HepG2 (cell line): ENCODE measurements around the gene VWCE. TPM values are rescaled to one million over a fixed set of nuclear protein-coding genes. Genes with fewer than 3 reads are reported as not detected.

Experiments
- ATAC-seq: fragments of 200-7000 bp; cut with Tn5 transposase; 3 replicates; pipeline ENCODE4 v1.9.1; 2020; ENCODE audit warnings: mild to moderate bottlenecking, moderate library complexity
- BruUV-seq: library from RNA; stranded (reverse); fragments of 400-500 nt; replicated peaks from 2 replicates; lab custom pipeline; 2021; lab: Mats Ljungman, UMichigan
- CTCF ChIA-PET: fragments of 300-600 bp; formaldehyde crosslinking; extraction: SDS; loops from one replicate; lab custom pipeline; 2021; ENCODE audit warnings: low total read pairs, inconsistent platforms, low intra/inter-chr PET ratio; lab: Yijun Ruan, JAX
- POLR2A ChIA-PET: fragments of 350-600 bp; sonication (Branson Sonifier 250); formaldehyde crosslinking; loops from one replicate; lab custom pipeline; 2020; ENCODE audit warnings: antibody characterized with exemption, inconsistent platforms; lab: Yijun Ruan, JAX
- DNase-seq: peaks from one replicate; pipeline ENCODE4 v3.0.0-alpha.2; 2015; ENCODE audit warnings: low spot score
- FAIRE-seq: peaks from 3 replicates; lab custom pipeline; 2011; peaks lifted over from hg19 to GRCh38; lab: Jason Lieb, UNC
- H2AFZ ChIP-seq: one replicate; pipeline ENCODE4 v1.6.1; 2011; ENCODE audit warnings: low read length, inconsistent platforms
- H3K27ac ChIP-seq: fragments of 300-600 bp; 3 replicates; pipeline ENCODE4 v1.8.0; 2011; ENCODE audit warnings: mixed run types, mild to moderate bottlenecking, mixed read lengths, low read length, inconsistent platforms; ENCODE audit not compliant: insufficient read depth; ENCODE audit errors: extremely low read length
- H3K27me3 ChIP-seq, 2 experiments: fragments of 200-600 bp in 1 of 2; 2 replicates in 1 of 2; 3 replicates in 1 of 2; pipeline versions ENCODE4 v1.6.0 to v1.8.0; 2011; ENCODE audit warnings: low read length in 2 of 2, mild to moderate bottlenecking in 2 of 2, moderate library complexity in 2 of 2, inconsistent platforms in 1 of 2; ENCODE audit not compliant: insufficient read depth in 2 of 2, control insufficient read depth in 1 of 2
- H3K36me3 ChIP-seq, 2 experiments: fragments of 200-600 bp in 1 of 2; replicated peaks in 1 of 2; 2 replicates in 1 of 2; 3 replicates in 1 of 2; pipeline versions ENCODE4 v1.5.1 to v1.8.0; 2011; ENCODE audit warnings: low read length in 2 of 2, inconsistent platforms in 1 of 2; ENCODE audit not compliant: insufficient read depth in 2 of 2, control insufficient read depth in 1 of 2
- H3K4me1 ChIP-seq: 2 replicates; pipeline ENCODE4 v1.5.1; 2012; ENCODE audit warnings: low read length, inconsistent platforms; ENCODE audit not compliant: insufficient read depth
- H3K4me2 ChIP-seq: 2 replicates; pipeline ENCODE4 v1.6.0; 2011; ENCODE audit warnings: low read depth, low read length, inconsistent platforms
- H3K4me3 ChIP-seq, 3 experiments: fragments of 200-600 bp in 1 of 3; sonication (generic), shearing (Covaris generic) in 1 of 3; replicated peaks in 1 of 3; 2 replicates each; pipeline ENCODE4 v1.5.1; 2011 to 2016; ENCODE audit warnings: low read length in 3 of 3, inconsistent platforms in 2 of 3, low read depth in 2 of 3, mild to moderate bottlenecking in 2 of 3, control low read depth in 1 of 3, mixed read lengths in 1 of 3; ENCODE audit not compliant: insufficient read depth in 1 of 3
- H3K79me2 ChIP-seq: one replicate; pipeline ENCODE4 v1.6.1; 2011; ENCODE audit warnings: low read length, inconsistent platforms; ENCODE audit not compliant: insufficient read depth
- H3K9ac ChIP-seq: 2 replicates; pipeline ENCODE4 v1.6.0; 2011; ENCODE audit warnings: mild to moderate bottlenecking, low read depth, low read length, inconsistent platforms; ENCODE audit not compliant: insufficient read depth
- H3K9me3 ChIP-seq: 2 replicates; pipeline ENCODE4 v1.5.1; 2012; ENCODE audit warnings: mild to moderate bottlenecking, low read length
- H4K20me1 ChIP-seq: 2 replicates; pipeline ENCODE4 v1.6.0; 2011; ENCODE audit warnings: inconsistent platforms, mild to moderate bottlenecking, low read length, moderate library complexity; ENCODE audit not compliant: insufficient read depth
- ATF6 ChIP-seq: sonication (generic); formaldehyde crosslinking; conservative IDR thresholded peaks from 2 replicates; pipeline ENCODE4 v1.4.0; 2020; ENCODE audit warnings: missing genetic modification reagents
- BRD4 ChIP-seq: sonication (generic); formaldehyde crosslinking; IDR thresholded peaks from 2 replicates; pipeline ENCODE4 v1.4.0; 2020; ENCODE audit warnings: missing genetic modification reagents
- FOXC1 ChIP-seq: sonication (generic); formaldehyde crosslinking; IDR thresholded peaks from 2 replicates; pipeline ENCODE4 v1.8.0; 2022; ENCODE audit warnings: mild to moderate bottlenecking, missing genetic modification reagents, borderline replicate concordance
- POGZ ChIP-seq: sonication (generic); formaldehyde crosslinking; IDR thresholded peaks from 2 replicates; pipeline ENCODE4 v1.4.0; 2020; ENCODE audit warnings: mild to moderate bottlenecking, missing genetic modification reagents
- SRSF1 ChIP-seq: fragments of 200-400 bp; formaldehyde crosslinking; optimal IDR thresholded peaks from 2 replicates; pipeline ENCODE3; 2017; ENCODE audit warnings: mild to moderate bottlenecking, low read depth, low read length, moderate library complexity
- SRSF9 ChIP-seq: fragments of 200-400 bp; formaldehyde crosslinking; IDR thresholded peaks from 2 replicates; pipeline ENCODE4 v1.6.1; 2018; ENCODE audit warnings: borderline replicate concordance, mild to moderate bottlenecking, low read depth, low read length; ENCODE audit not compliant: insufficient read depth, poor library complexity, severe bottlenecking
- ZBTB10 ChIP-seq: sonication (generic); formaldehyde crosslinking; IDR thresholded peaks from 2 replicates; pipeline ENCODE4 v1.4.0; 2020; ENCODE audit warnings: missing genetic modification reagents, borderline replicate concordance
- ZBTB43 ChIP-seq: sonication (generic); formaldehyde crosslinking; conservative IDR thresholded peaks from 2 replicates; pipeline ENCODE4 v1.4.0; 2020; ENCODE audit warnings: missing genetic modification reagents
- ZNF180 ChIP-seq: sonication (generic); formaldehyde crosslinking; IDR thresholded peaks from 2 replicates; pipeline ENCODE4 v1.4.0; 2020; ENCODE audit warnings: low read depth, missing genetic modification reagents, borderline replicate concordance
- ZNF556 ChIP-seq: sonication (generic); formaldehyde crosslinking; IDR thresholded peaks from 2 replicates; pipeline ENCODE4 v1.4.0; 2020; ENCODE audit warnings: mild to moderate bottlenecking, missing genetic modification reagents, borderline replicate concordance
- ZNF773 ChIP-seq: sonication (generic); formaldehyde crosslinking; IDR thresholded peaks from 2 replicates; pipeline ENCODE4 v1.4.0; 2020; ENCODE audit warnings: missing genetic modification reagents, borderline replicate concordance
- ZNF850 ChIP-seq: sonication (generic); formaldehyde crosslinking; conservative IDR thresholded peaks from 2 replicates; pipeline ENCODE4 v1.9.0; 2021; ENCODE audit warnings: mild to moderate bottlenecking, missing genetic modification reagents
- ZSCAN30 ChIP-seq: sonication (generic); formaldehyde crosslinking; IDR thresholded peaks from 2 replicates; pipeline ENCODE4 v1.5.0; 2020; ENCODE audit warnings: mild to moderate bottlenecking, missing genetic modification reagents
- WGBS: methylation state at CpG from one replicate; pipeline ENCODE4 v1.1.6; 2017; ENCODE audit warnings: low lambda C conversion rate; 5-methylcytosine and 5-hydroxymethylcytosine counted together
- in situ Hi-C: cut with HindIII; loops from 2 replicates; pipeline ENCODE4 v1.10.0; 2017; ENCODE audit warnings: low pct_unique_long_range_greater_than_20kb; ENCODE audit not compliant: extremely low pct_ligation_motif_present
- intact Hi-C: fragments of 100-400 bp; cut with micrococcal nuclease; formaldehyde crosslinking; loops from one replicate; pipeline ENCODE4 v1.10.0; 2022; ENCODE audit not compliant: unreplicated experiment
- polyA plus RNA-seq, 8 experiments: library from polyadenylated mRNA; depleted of rRNA in 3 of 8; stranded (reverse) in 7 of 8; unstranded in 1 of 8; fragments of >200 nt; fragmentation: Illumina TruSeq in 4 of 8; extraction: Trizol in 4 of 8; gene quantifications; 2 replicates each; pipeline versions ENCODE4 v1.2.1 to v1.2.3, GENCODE V29; 2011 to 2016; ENCODE audit warnings: low read depth in 4 of 8, missing spikeins in 1 of 8, mixed read lengths in 1 of 8; ENCODE audit not compliant: insufficient read depth in 1 of 8
- total RNA-seq, 5 experiments: library from RNA; depleted of rRNA; stranded (reverse); fragments of >200 nt; fragmentation: Illumina TruSeq; extraction: Trizol; gene quantifications; 2 replicates each; pipeline ENCODE4 v1.2.3, GENCODE V29; 2016; ENCODE audit warnings: low read depth in 1 of 5
- TF ChIP-seq, protein P1 (sequence below): sonication (generic); formaldehyde crosslinking; IDR thresholded peaks from 2 replicates; pipeline ENCODE4 v1.4.0; 2020; ENCODE audit warnings: mild to moderate bottlenecking, missing genetic modification reagents
- TF ChIP-seq, protein P2 (sequence below): sonication (generic); formaldehyde crosslinking; IDR thresholded peaks from 2 replicates; pipeline ENCODE4 v1.4.0; 2020; ENCODE audit warnings: mild to moderate bottlenecking, missing genetic modification reagents

The VWCE gene
- total and polyA plus RNA-seq, 2 of the 13 experiments (the other 11 are each of a cell fraction or from before 2014, with no cell fraction given): 27.6 to 58.3 TPM

DNA sequence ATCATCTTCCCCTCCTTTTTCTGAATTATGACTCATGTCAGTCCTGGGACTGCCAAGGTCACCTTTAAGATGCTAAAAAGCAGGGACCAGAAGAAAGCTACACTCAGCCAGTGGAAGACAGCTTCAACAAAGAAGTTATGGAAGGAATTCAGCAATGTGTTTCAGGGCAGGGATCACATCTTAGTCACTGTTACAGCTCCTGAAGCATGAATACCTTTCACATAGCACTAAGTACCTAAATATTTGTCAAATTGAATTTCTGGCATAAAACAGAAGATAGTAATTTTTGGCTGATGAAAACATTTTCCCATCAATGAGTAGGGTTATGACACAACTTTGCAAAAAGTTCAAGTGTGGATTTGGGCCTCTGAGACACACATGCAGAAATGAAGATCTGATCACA is 32.6 kb upstream of the VWCE start (continued):
- TF ChIP-seq POGZ (CRISPR knock-in tag): no peak
- TF ChIP-seq ZNF556 (CRISPR knock-in tag): no peak
- TF ChIP-seq ZNF773 (CRISPR knock-in tag): no peak
- no peak for TF ChIP-seq ATF6 (CRISPR knock-in tag)
- TF ChIP-seq FOXC1: no peak
- no peak for TF ChIP-seq ZNF180
- no peak for TF ChIP-seq SRSF9
- TF ChIP-seq, protein P1, sequence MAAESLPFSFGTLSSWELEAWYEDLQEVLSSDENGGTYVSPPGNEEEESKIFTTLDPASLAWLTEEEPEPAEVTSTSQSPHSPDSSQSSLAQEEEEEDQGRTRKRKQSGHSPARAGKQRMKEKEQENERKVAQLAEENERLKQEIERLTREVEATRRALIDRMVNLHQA: no peak
- TF ChIP-seq, all 625 proteins: peak for 0

DNA sequence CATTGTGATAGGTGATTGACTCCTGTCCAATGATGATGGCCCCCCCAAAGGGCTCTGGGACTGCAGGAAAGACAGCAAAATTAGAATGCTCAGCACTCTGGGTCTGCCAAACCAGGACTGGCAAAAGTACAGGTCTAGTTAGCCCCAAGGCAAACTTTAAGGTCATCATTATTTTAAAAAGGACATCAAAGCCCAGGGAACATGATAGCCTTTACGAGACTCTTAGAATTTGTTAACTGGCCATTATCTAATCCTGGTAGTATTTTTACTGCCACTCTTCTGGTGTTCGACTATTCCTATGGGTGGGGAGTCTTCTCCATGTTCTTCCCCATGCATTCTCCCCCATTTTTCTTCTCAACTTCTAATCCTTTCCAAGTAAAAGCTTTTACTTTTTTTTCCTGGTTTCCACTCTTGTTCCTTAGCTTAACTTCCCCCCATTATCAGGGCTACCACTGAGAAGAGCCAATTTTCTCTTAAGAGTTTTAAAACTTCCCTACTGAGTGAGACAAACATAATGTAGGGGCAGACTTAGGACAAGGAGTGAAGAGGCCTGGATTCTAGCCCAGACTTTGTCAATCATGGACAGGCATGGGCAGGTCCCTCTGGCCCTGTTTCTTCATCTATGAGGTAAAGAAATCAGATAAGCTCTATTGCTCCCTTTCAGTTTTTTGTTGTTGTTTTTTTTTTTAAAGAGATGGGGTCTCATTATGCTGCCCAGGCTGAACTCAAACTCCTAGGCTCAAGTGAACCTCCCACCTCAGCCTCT is 30.7 kb upstream of the VWCE start:
- Histone ChIP-seq H2AFZ (no peak overlapping the region), H3K36me3 (peaks cover 42 to 90% of the 10 kb centered on the region in 2 experiments)
- TF ChIP-seq, protein P2, sequence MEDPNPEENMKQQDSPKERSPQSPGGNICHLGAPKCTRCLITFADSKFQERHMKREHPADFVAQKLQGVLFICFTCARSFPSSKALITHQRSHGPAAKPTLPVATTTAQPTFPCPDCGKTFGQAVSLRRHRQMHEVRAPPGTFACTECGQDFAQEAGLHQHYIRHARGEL (CRISPR knock-in tag): no peak
- TF ChIP-seq BRD4 (CRISPR knock-in tag) (no peak), SRSF1 (no peak), ZNF850 (CRISPR knock-in tag) (no peak), ZSCAN30 (no peak), ZBTB43 (no peak), ZBTB10 (CRISPR knock-in tag) (no peak)
- TF ChIP-seq, all 625 proteins: peak for 0
- Histone ChIP-seq H4K20me1 (peaks cover 15% of the 10 kb centered on the region), H3K27ac (no peak overlapping the region), H3K27me3 (no peaks in the 10 kb centered on the region), H3K9ac (no peak overlapping the region), H3K4me3 (no peak overlapping the region), H3K4me2 (no peak overlapping the region), H3K79me2 (peaks cover 45% of the 10 kb centered on the region), H3K9me3 (no peaks in the 10 kb centered on the region), H3K4me1 (peaks cover 31% of the 10 kb centered on the region)
- 97% methylated on average over 2 of the region's 2 CpGs for WGBS
- ChIA-PET CTCF (no interaction called here), POLR2A (interaction anchor here (0.7 to 0.9 kb wide), 2 partner anchors 8 to 31 kb away, joined by 3 read pairs; partner anchors contain the start of gene VWCE)
- no peak for FAIRE-seq
- no peak for ATAC-seq
- intact Hi-C loops: no loop called here
- BruUV-seq: no TSS peak
- no peak for DNase-seq
- in situ Hi-C loops: no loop called here
